ENCODE data around the gene CEP350. TPM values are rescaled to one million over a fixed set of nuclear protein-coding genes. Genes with fewer than 3 reads are reported as not detected.

CEP350 gene
- polyA plus RNA-seq, 1 donor (not counting 4 experiments of a cell fraction or from before 2014, with no cell fraction given) = 12.0 TPM

DNA sequence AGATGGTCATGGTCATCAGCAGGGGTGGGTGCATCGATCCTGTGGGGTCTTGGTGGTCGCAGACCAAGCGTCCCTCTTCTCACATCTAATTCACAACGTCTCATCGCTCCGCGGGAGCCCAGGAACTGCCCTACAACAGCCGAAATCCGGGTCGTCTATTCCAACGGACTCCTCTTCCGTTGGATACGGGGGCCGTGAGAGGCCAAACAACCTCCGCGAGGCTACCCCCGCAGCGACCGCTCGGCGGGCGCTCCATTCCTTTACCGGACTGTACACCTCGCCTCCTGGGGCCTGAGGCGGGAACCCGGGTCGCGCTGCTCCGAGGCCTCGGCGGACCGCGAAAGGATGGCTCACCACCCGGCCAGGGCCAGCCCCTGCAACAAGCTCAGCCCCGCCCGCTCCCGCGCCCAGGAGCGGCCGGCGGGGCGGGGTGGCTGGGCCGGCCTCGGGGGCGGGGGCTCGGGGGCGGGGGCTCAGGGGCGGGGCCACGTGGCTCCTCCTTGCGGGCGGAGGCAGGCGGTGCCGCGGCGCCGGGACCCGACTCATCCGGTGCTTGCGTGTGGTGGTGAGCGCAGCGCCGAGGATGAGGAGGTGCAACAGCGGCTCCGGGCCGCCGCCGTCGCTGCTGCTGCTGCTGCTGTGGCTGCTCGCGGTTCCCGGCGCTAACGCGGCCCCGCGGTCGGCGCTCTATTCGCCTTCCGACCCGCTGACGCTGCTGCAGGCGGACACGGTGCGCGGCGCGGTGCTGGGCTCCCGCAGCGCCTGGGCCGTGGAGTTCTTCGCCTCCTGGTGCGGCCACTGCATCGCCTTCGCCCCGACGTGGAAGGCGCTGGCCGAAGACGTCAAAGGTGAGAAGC lies 199.9 kb downstream of the CEP350 start, which contains the start of gene QSOX1:
Gene QSOX1 (plus strand): TSS at position 545 of the 857 bp plus-strand sequence. CDS start 39 bp downstream, at position 584.
- no peak for FAIRE-seq

DNA sequence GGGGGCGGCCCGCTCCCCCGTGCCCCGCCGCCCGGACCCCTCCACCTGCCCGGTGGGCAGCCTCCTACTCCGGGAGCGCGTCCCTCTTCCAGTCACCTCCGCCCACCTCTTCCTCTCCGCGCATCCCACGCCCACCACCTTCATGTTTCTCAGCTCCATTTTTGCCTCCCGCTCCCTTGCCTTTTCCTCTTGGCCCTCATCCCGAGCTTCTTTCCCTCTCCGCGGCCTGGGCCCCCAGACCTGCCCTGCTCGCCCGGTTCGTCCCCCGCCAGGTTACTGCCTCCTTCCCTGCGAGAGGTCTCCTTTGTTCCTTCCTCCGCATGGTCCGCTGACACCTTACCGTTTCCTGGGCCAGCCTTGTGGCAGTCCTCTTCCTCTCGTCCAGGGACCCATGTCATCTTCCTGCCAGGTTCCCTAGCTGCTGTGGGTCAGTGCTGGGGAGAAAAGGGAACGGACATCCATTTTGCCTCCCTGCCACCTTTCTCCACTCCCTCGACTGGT lies 200.6 kb downstream of the CEP350 start:
- H3K79me2 ChIP-seq (ENCODE audit: control insufficient read depth, insufficient read depth, low read length) = peaks cover 44% of the 10 kb centered on the region
- H4K20me1 ChIP-seq (ENCODE audit: control insufficient read depth, extremely low read depth, insufficient read depth, low read length) = peaks cover 3% of the 10 kb centered on the region
- H3K27ac ChIP-seq (ENCODE audit: control insufficient read depth, insufficient read depth, low read length) = peak overlapping the region; percentile 29
- DNase-seq (ENCODE audit: low read depth, low spot score) (no peak), FAIRE-seq (no peak)
- H3K4me2 ChIP-seq (ENCODE audit: control insufficient read depth, extremely low read depth, insufficient read depth, low read depth, low read length) = peak overlapping the region; percentile 88
- H2AFZ ChIP-seq (ENCODE audit: control insufficient read depth, low read length) = peak overlapping the region; percentile 80
- H3K36me3 ChIP-seq (ENCODE audit: control insufficient read depth in 2 of 2, extremely low read depth in 1 of 2, insufficient read depth in 2 of 2, low read length in 2 of 2) = peaks cover 4 to 6% of the 10 kb centered on the region in 2 experiments
- peaks cover 6% of the 10 kb centered on the region for H3K9me1 ChIP-seq (ENCODE audit: control insufficient read depth, extremely low read depth, insufficient read depth, low read length)
- H3K9ac ChIP-seq (ENCODE audit: control insufficient read depth, extremely low read depth, insufficient read depth, low read length) = peak overlapping the region; percentile 80
- H3K27me3 ChIP-seq (ENCODE audit: control insufficient read depth, extremely low read depth, insufficient read depth, low read length) = no peaks in the 10 kb centered on the region
- no peak for TF ChIP-seq CTCF (optimal IDR thresholded peaks at IDR 0.05 in 1 of 3, IDR thresholded peaks at IDR 0.05 in 1 of 3, conservative IDR thresholded peaks at IDR 0.05 in 1 of 3; ENCODE audit: extremely low read depth in 1 of 3, insufficient read depth in 2 of 3, low read length in 3 of 3)
- no peak for TF ChIP-seq EZH2 (IDR thresholded peaks at IDR 0.05; ENCODE audit: low read length)
- H3K9me3 ChIP-seq (ENCODE audit: control insufficient read depth, low read depth, low read length) = no peaks in the 10 kb centered on the region
- H3K4me1 ChIP-seq (ENCODE audit: control insufficient read depth, extremely low read depth, insufficient read depth, low read length) = peaks cover 47% of the 10 kb centered on the region
- peak overlapping the region; percentile 79 to 88 (median 84) for H3K4me3 ChIP-seq (ENCODE audit: control insufficient read depth in 2 of 3, extremely low read depth in 1 of 3, insufficient read depth in 2 of 3, low read depth in 1 of 3, low read length in 3 of 3)
- dilution Hi-C loops (cut with MboI; ENCODE audit: extremely low pct_ligation_motif_present, low sequenced_read_pairs) = no loop called here

More for the DNA sequence above, 199.9 kb downstream of the CEP350 start, which contains the start of gene QSOX1:
- DNase-seq (ENCODE audit: low read depth, low spot score) = no peak
- peaks cover 37% of the 10 kb centered on the region for H3K79me2 ChIP-seq (ENCODE audit: control insufficient read depth, insufficient read depth, low read length)
- H3K4me2 ChIP-seq (ENCODE audit: control insufficient read depth, extremely low read depth, insufficient read depth, low read depth, low read length) = peak within 1 kb of the TSS; percentile 88
- H3K36me3 ChIP-seq (ENCODE audit: control insufficient read depth in 2 of 2, extremely low read depth in 1 of 2, insufficient read depth in 2 of 2, low read length in 2 of 2) = peaks cover 4 to 6% of the 10 kb centered on the region in 2 experiments
- H3K9me1 ChIP-seq (ENCODE audit: control insufficient read depth, extremely low read depth, insufficient read depth, low read length) = peaks cover 6% of the 10 kb centered on the region
- H2AFZ ChIP-seq (ENCODE audit: control insufficient read depth, low read length) = peak within 1 kb of the TSS; percentile 80
- H3K27me3 ChIP-seq (ENCODE audit: control insufficient read depth, extremely low read depth, insufficient read depth, low read length) = no peaks in the 10 kb centered on the region
- H3K27ac ChIP-seq (ENCODE audit: control insufficient read depth, insufficient read depth, low read length) = peak within 1 kb of the TSS; percentile 58
- H3K4me3 ChIP-seq (ENCODE audit: control insufficient read depth in 2 of 3, extremely low read depth in 1 of 3, insufficient read depth in 2 of 3, low read depth in 1 of 3, low read length in 3 of 3) = peak within 1 kb of the TSS; percentile 79 to 88 (median 84)
- H3K9ac ChIP-seq (ENCODE audit: control insufficient read depth, extremely low read depth, insufficient read depth, low read length) = peak within 1 kb of the TSS; percentile 80
- H4K20me1 ChIP-seq (ENCODE audit: control insufficient read depth, extremely low read depth, insufficient read depth, low read length) = no peaks in the 10 kb centered on the region
- dilution Hi-C loops (cut with MboI; ENCODE audit: extremely low pct_ligation_motif_present, low sequenced_read_pairs) = no loop called here
- TF ChIP-seq EZH2 (IDR thresholded peaks at IDR 0.05; ENCODE audit: low read length) (no peak), CTCF (optimal IDR thresholded peaks at IDR 0.05 in 1 of 3, IDR thresholded peaks at IDR 0.05 in 1 of 3, conservative IDR thresholded peaks at IDR 0.05 in 1 of 3; ENCODE audit: extremely low read depth in 1 of 3, insufficient read depth in 2 of 3, low read length in 3 of 3) (peak in 2 of 3 experiments; percentile 10 to 23)
- H3K9me3 ChIP-seq (ENCODE audit: control insufficient read depth, low read depth, low read length) = no peaks in the 10 kb centered on the region
- peaks cover 48% of the 10 kb centered on the region for H3K4me1 ChIP-seq (ENCODE audit: control insufficient read depth, extremely low read depth, insufficient read depth, low read length)

Data from keratinocyte (primary cell).